Brain microvascular endothelial cell (primary cell): ENCODE results near the gene EXOC4.

Experiments used
- DNase-seq: peaks from one replicate; pipeline ENCODE4 v3.0.0-alpha.2; 2020
- H3K27ac ChIP-seq: fragments of 250-450 bp; sonication (Bioruptor Pico); 2 replicates; pipeline ENCODE4 v1.5.1; 2020; ENCODE audit warnings: mild to moderate bottlenecking, moderate library complexity
- H3K27me3 ChIP-seq: fragments of 250-450 bp; sonication (Bioruptor Pico); replicated peaks from 2 replicates; pipeline ENCODE4 v1.5.1; 2020; ENCODE audit warnings: mild to moderate bottlenecking
- H3K36me3 ChIP-seq: fragments of 250-450 bp; sonication (Bioruptor Pico); replicated peaks from 2 replicates; pipeline ENCODE4 v1.5.1; 2020; ENCODE audit warnings: mild to moderate bottlenecking
- H3K4me3 ChIP-seq: 2 replicates; pipeline ENCODE4 v1.5.1; 2011; ENCODE audit warnings: low read depth, mild to moderate bottlenecking, control low read depth, low read length, moderate library complexity
- CTCF ChIP-seq: IDR thresholded peaks from 2 replicates; pipeline ENCODE4 v1.5.1; 2011; ENCODE audit warnings: low read depth, mild to moderate bottlenecking, moderate library complexity, low read length, control low read depth, inconsistent platforms; ENCODE audit errors: missing control alignments
- in situ Hi-C: cut with HindIII; loops from 2 replicates; pipeline ENCODE4 v1.10.0; 2017; ENCODE audit warnings: low sequenced_read_pairs, low pct_ligation_motif_present

The EXOC4 gene

GRCh38 chr7:133428326-133428725 is 175.4 kb downstream of the EXOC4 start:
- no peak overlapping the region for H3K27ac ChIP-seq
- no peak for TF ChIP-seq CTCF
- H3K27me3 ChIP-seq, result no peaks in the 10 kb centered on the region
- no peak for DNase-seq
- H3K36me3 ChIP-seq, result no peaks in the 10 kb centered on the region
- in situ Hi-C loops, result no loop called here
- H3K4me3 ChIP-seq, result no peak overlapping the region

GRCh38 chr7:133428876-133429275 is 176.0 kb downstream of the EXOC4 start:
- in situ Hi-C loops, result no loop called here
- H3K4me3 ChIP-seq, result no peak overlapping the region
- H3K27ac ChIP-seq, result no peak overlapping the region
- no peaks in the 10 kb centered on the region for H3K27me3 ChIP-seq
- H3K36me3 ChIP-seq, result no peaks in the 10 kb centered on the region
- DNase-seq, result no peak
- TF ChIP-seq CTCF, result no peak

- no peak overlapping the region for H3K27ac ChIP-seq
- DNase-seq, result no peak
- no peaks in the 10 kb centered on the region for H3K27me3 ChIP-seq
- no peak overlapping the region for H3K4me3 ChIP-seq
- in situ Hi-C loops, result no loop called here
- no peaks in the 10 kb centered on the region for H3K36me3 ChIP-seq
- TF ChIP-seq CTCF, result no peak
Observed at GRCh38 chr7:133429371-133429770, 176.5 kb downstream of the EXOC4 start.

DNA sequence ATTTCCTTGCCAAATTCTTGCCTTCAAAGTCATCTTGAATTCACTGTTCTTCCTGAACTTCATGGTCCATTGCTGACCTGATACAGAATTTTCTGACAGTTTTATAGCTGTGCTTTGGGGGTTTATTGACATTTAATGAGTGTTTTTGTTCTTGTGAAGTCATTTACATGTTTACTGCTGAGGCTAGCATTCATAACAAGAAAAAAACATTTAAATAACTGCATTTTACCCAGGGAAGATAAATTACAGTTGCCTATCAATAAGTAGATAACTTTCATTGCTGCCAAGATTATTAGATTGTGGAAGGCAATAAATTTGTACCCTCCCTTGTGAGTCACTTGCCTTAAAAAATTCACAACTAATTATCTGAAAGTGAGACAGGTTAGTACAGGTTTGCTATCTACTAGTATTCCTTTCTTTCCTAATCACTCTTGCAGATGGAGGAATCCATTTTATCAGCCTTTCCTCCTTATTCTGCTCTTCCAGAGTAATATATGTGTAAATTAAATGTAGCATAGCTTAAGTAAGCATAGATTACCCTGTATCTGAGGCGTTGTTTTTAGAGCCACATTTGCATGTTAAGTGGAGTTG is 178.4 kb downstream of the EXOC4 start:
- no peak for DNase-seq
- H3K4me3 ChIP-seq, result no peak overlapping the region
- no peak for TF ChIP-seq CTCF
- H3K27ac ChIP-seq, result no peak overlapping the region
- no peaks in the 10 kb centered on the region for H3K27me3 ChIP-seq
- in situ Hi-C loops, result no loop called here
- no peaks in the 10 kb centered on the region for H3K36me3 ChIP-seq

- in situ Hi-C loops, result no loop called here
- no peak overlapping the region for H3K27ac ChIP-seq
- no peaks in the 10 kb centered on the region for H3K27me3 ChIP-seq
- no peaks in the 10 kb centered on the region for H3K36me3 ChIP-seq
- no peak for DNase-seq
- no peak for TF ChIP-seq CTCF
- no peak overlapping the region for H3K4me3 ChIP-seq
Observed at GRCh38 chr7:133433165-133433812, 180.4 kb downstream of the EXOC4 start.
